ENCODE measurements around the gene MAGI1.

The MAGI1 gene

GRCh38 chr3:65618599-65618998, 420.1 kb downstream of the MAGI1 start:
- Histone ChIP-seq H2BK15ac (replicated peaks; ENCODE audit: low read depth) (no peak overlapping the region), H3K56ac (ENCODE audit: low read length) (no peak overlapping the region), H3K9ac (ENCODE audit: low read length) (no peak overlapping the region), H3K79me1 (ENCODE audit: low read length) (no peaks in the 10 kb centered on the region), H2BK5ac (ENCODE audit: low read length) (no peak overlapping the region), H3K18ac (ENCODE audit: low read length) (no peak overlapping the region), H3K23ac (ENCODE audit: low read length) (no peak overlapping the region), H4K8ac (ENCODE audit: low read depth, low read length) (no peak overlapping the region), H3K4ac (ENCODE audit: low read depth, low read length) (no peak overlapping the region), H3K4me3 (ENCODE audit: low read length) (no peak overlapping the region), H3K27me3 (ENCODE audit: insufficient read depth, low read length, poor library complexity) (no peaks in the 10 kb centered on the region), H3K79me2 (ENCODE audit: control insufficient read depth, insufficient read depth, low read length) (no peaks in the 10 kb centered on the region), H3K36me3 (ENCODE audit: control insufficient read depth, insufficient read depth, low read length) (no peaks in the 10 kb centered on the region), H3K4me1 (ENCODE audit: control insufficient read depth, low read depth, low read length) (no peaks in the 10 kb centered on the region), H3K27ac (ENCODE audit: low read depth, low read length) (no peak overlapping the region), H3K4me2 (ENCODE audit: low read length) (no peak overlapping the region), H4K5ac (ENCODE audit: low read length) (no peak overlapping the region), H2AK5ac (ENCODE audit: low read length) (no peak overlapping the region), H2BK120ac (ENCODE audit: low read depth, low read length) (no peak overlapping the region)
- no CpG with 5 or more reads among the region's 1 CpG for WGBS (ENCODE audit: extremely low coverage, insufficient coverage, low lambda C conversion rate)
- DNase-seq, result no peak

GRCh38 chr3:65617787-65618186, 420.9 kb downstream of the MAGI1 start:
- Histone ChIP-seq H4K8ac (ENCODE audit: low read depth, low read length) (no peak overlapping the region), H3K4me2 (ENCODE audit: low read length) (no peak overlapping the region), H4K5ac (ENCODE audit: low read length) (no peak overlapping the region), H3K36me3 (ENCODE audit: control insufficient read depth, insufficient read depth, low read length) (no peaks in the 10 kb centered on the region), H3K4me3 (ENCODE audit: low read length) (no peak overlapping the region), H2AK5ac (ENCODE audit: low read length) (no peak overlapping the region), H2BK120ac (ENCODE audit: low read depth, low read length) (no peak overlapping the region), H3K18ac (ENCODE audit: low read length) (no peak overlapping the region), H2BK15ac (replicated peaks; ENCODE audit: low read depth) (no peak overlapping the region), H3K27me3 (ENCODE audit: insufficient read depth, low read length, poor library complexity) (no peaks in the 10 kb centered on the region), H3K56ac (ENCODE audit: low read length) (no peak overlapping the region), H3K9ac (ENCODE audit: low read length) (no peak overlapping the region), H3K27ac (ENCODE audit: low read depth, low read length) (no peak overlapping the region), H2BK5ac (ENCODE audit: low read length) (no peak overlapping the region), H3K79me2 (ENCODE audit: control insufficient read depth, insufficient read depth, low read length) (no peaks in the 10 kb centered on the region), H3K4me1 (ENCODE audit: control insufficient read depth, low read depth, low read length) (no peaks in the 10 kb centered on the region), H3K4ac (ENCODE audit: low read depth, low read length) (no peak overlapping the region), H3K23ac (ENCODE audit: low read length) (no peak overlapping the region), H3K79me1 (ENCODE audit: low read length) (no peaks in the 10 kb centered on the region)
- no peak for DNase-seq
- WGBS (ENCODE audit: extremely low coverage, insufficient coverage, low lambda C conversion rate), result no CpG with 5 or more reads among the region's 6 CpGs

GRCh38 chr3:65617209-65617608, 421.5 kb downstream of the MAGI1 start:
- no peak overlapping the region for H3K18ac ChIP-seq (ENCODE audit: low read length)
- H3K4ac ChIP-seq (ENCODE audit: low read depth, low read length), result no peak overlapping the region
- no CpG with 5 or more reads among the region's 4 CpGs for WGBS (ENCODE audit: extremely low coverage, insufficient coverage, low lambda C conversion rate)
- H3K9ac ChIP-seq (ENCODE audit: low read length), result no peak overlapping the region
- no peaks in the 10 kb centered on the region for H3K36me3 ChIP-seq (ENCODE audit: control insufficient read depth, insufficient read depth, low read length)
- no peak overlapping the region for H2BK120ac ChIP-seq (ENCODE audit: low read depth, low read length)
- no peak overlapping the region for H4K8ac ChIP-seq (ENCODE audit: low read depth, low read length)
- H2BK15ac ChIP-seq (replicated peaks; ENCODE audit: low read depth), result no peak overlapping the region
- DNase-seq, result no peak
- no peak overlapping the region for H3K23ac ChIP-seq (ENCODE audit: low read length)
- no peak overlapping the region for H3K27ac ChIP-seq (ENCODE audit: low read depth, low read length)
- no peak overlapping the region for H4K5ac ChIP-seq (ENCODE audit: low read length)
- no peak overlapping the region for H2BK5ac ChIP-seq (ENCODE audit: low read length)
- no peaks in the 10 kb centered on the region for H3K4me1 ChIP-seq (ENCODE audit: control insufficient read depth, low read depth, low read length)
- H2AK5ac ChIP-seq (ENCODE audit: low read length), result no peak overlapping the region
- H3K4me3 ChIP-seq (ENCODE audit: low read length), result no peak overlapping the region
- no peak overlapping the region for H3K4me2 ChIP-seq (ENCODE audit: low read length)
- H3K27me3 ChIP-seq (ENCODE audit: insufficient read depth, low read length, poor library complexity), result no peaks in the 10 kb centered on the region
- H3K56ac ChIP-seq (ENCODE audit: low read length), result no peak overlapping the region
- H3K79me2 ChIP-seq (ENCODE audit: control insufficient read depth, insufficient read depth, low read length), result no peaks in the 10 kb centered on the region
- H3K79me1 ChIP-seq (ENCODE audit: low read length), result no peaks in the 10 kb centered on the region

DNA sequence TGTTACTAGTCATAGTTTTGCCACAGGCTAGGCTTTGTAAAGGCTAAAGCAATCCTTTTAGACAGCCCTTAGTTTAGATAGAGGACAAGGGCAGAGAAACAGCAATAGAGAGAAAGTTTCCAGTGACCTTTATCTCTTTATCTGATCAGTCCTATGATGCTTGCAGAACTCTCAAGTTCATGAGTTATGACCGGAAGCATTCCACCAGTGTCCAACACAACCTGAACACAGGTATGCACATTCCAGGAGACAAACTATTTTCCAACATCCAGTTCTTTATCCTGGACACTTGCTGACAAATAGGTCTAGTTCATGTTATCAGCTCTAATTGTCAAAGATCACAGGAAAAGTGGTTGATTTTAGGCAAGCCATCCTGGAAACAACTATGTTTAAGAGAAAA, 422.2 kb downstream of the MAGI1 start:
- H3K79me1 ChIP-seq (ENCODE audit: low read length), result no peaks in the 10 kb centered on the region
- no peak overlapping the region for H3K27ac ChIP-seq (ENCODE audit: low read depth, low read length)
- H3K23ac ChIP-seq (ENCODE audit: low read length), result no peak overlapping the region
- no peak overlapping the region for H2BK120ac ChIP-seq (ENCODE audit: low read depth, low read length)
- H2AK5ac ChIP-seq (ENCODE audit: low read length), result no peak overlapping the region
- no peak overlapping the region for H3K56ac ChIP-seq (ENCODE audit: low read length)
- no peak overlapping the region for H2BK5ac ChIP-seq (ENCODE audit: low read length)
- H3K79me2 ChIP-seq (ENCODE audit: control insufficient read depth, insufficient read depth, low read length), result no peaks in the 10 kb centered on the region
- H2BK15ac ChIP-seq (replicated peaks; ENCODE audit: low read depth), result no peak overlapping the region
- no CpG with 5 or more reads among the region's 1 CpG for WGBS (ENCODE audit: extremely low coverage, insufficient coverage, low lambda C conversion rate)
- H3K4me2 ChIP-seq (ENCODE audit: low read length), result no peak overlapping the region
- H3K18ac ChIP-seq (ENCODE audit: low read length), result no peak overlapping the region
- no peak overlapping the region for H4K5ac ChIP-seq (ENCODE audit: low read length)
- H3K4ac ChIP-seq (ENCODE audit: low read depth, low read length), result no peak overlapping the region
- H4K8ac ChIP-seq (ENCODE audit: low read depth, low read length), result no peak overlapping the region
- no peak for DNase-seq
- H3K36me3 ChIP-seq (ENCODE audit: control insufficient read depth, insufficient read depth, low read length), result no peaks in the 10 kb centered on the region
- no peaks in the 10 kb centered on the region for H3K27me3 ChIP-seq (ENCODE audit: insufficient read depth, low read length, poor library complexity)
- no peaks in the 10 kb centered on the region for H3K4me1 ChIP-seq (ENCODE audit: control insufficient read depth, low read depth, low read length)
- H3K9ac ChIP-seq (ENCODE audit: low read length), result no peak overlapping the region
- H3K4me3 ChIP-seq (ENCODE audit: low read length), result no peak overlapping the region

DNA sequence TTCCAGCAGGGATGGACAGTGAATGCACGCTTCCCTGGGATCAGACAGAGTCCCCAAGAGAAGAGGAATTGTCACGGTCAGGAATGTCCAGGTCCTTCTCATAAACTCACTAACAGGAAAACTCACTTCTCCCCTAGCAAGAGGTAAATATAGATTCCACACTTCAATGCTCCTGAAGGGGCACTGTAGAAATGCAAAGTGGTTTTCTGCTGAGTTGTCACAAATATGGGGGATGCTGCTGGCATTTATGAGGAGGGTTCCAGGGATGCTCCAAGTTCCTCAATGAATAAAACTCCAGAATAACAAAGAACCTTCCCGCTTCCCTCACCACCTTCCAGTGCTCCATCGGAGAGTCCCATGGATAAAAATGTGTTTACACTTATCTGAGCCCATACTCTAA, 423.4 kb downstream of the MAGI1 start:
- Histone ChIP-seq H2AK5ac (ENCODE audit: low read length) (no peak overlapping the region), H3K36me3 (ENCODE audit: control insufficient read depth, insufficient read depth, low read length) (no peaks in the 10 kb centered on the region), H3K27ac (ENCODE audit: low read depth, low read length) (no peak overlapping the region), H3K18ac (ENCODE audit: low read length) (no peak overlapping the region), H3K4me2 (ENCODE audit: low read length) (no peak overlapping the region), H4K8ac (ENCODE audit: low read depth, low read length) (no peak overlapping the region), H3K4me1 (ENCODE audit: control insufficient read depth, low read depth, low read length) (no peaks in the 10 kb centered on the region), H3K79me2 (ENCODE audit: control insufficient read depth, insufficient read depth, low read length) (no peaks in the 10 kb centered on the region), H3K27me3 (ENCODE audit: insufficient read depth, low read length, poor library complexity) (no peaks in the 10 kb centered on the region), H2BK5ac (ENCODE audit: low read length) (no peak overlapping the region), H3K9ac (ENCODE audit: low read length) (no peak overlapping the region), H3K79me1 (ENCODE audit: low read length) (no peaks in the 10 kb centered on the region), H2BK15ac (replicated peaks; ENCODE audit: low read depth) (no peak overlapping the region), H3K4ac (ENCODE audit: low read depth, low read length) (no peak overlapping the region), H2BK120ac (ENCODE audit: low read depth, low read length) (no peak overlapping the region), H3K56ac (ENCODE audit: low read length) (no peak overlapping the region), H3K4me3 (ENCODE audit: low read length) (no peak overlapping the region), H3K23ac (ENCODE audit: low read length) (no peak overlapping the region), H4K5ac (ENCODE audit: low read length) (no peak overlapping the region)
- no peak for DNase-seq
- WGBS (ENCODE audit: extremely low coverage, insufficient coverage, low lambda C conversion rate), result no CpG with 5 or more reads among the region's 4 CpGs

GRCh38 chr3:65614585-65614984, 424.1 kb downstream of the MAGI1 start:
- no peak overlapping the region for H2AK5ac ChIP-seq (ENCODE audit: low read length)
- no peak overlapping the region for H2BK15ac ChIP-seq (replicated peaks; ENCODE audit: low read depth)
- no peaks in the 10 kb centered on the region for H3K4me1 ChIP-seq (ENCODE audit: control insufficient read depth, low read depth, low read length)
- H3K36me3 ChIP-seq (ENCODE audit: control insufficient read depth, insufficient read depth, low read length), result no peaks in the 10 kb centered on the region
- no peak overlapping the region for H3K4ac ChIP-seq (ENCODE audit: low read depth, low read length)
- no peak overlapping the region for H3K4me3 ChIP-seq (ENCODE audit: low read length)
- no peak overlapping the region for H3K56ac ChIP-seq (ENCODE audit: low read length)
- no peaks in the 10 kb centered on the region for H3K79me2 ChIP-seq (ENCODE audit: control insufficient read depth, insufficient read depth, low read length)
- no peak overlapping the region for H4K8ac ChIP-seq (ENCODE audit: low read depth, low read length)
- H3K4me2 ChIP-seq (ENCODE audit: low read length), result no peak overlapping the region
- H4K5ac ChIP-seq (ENCODE audit: low read length), result no peak overlapping the region
- no peaks in the 10 kb centered on the region for H3K79me1 ChIP-seq (ENCODE audit: low read length)
- no peak overlapping the region for H2BK5ac ChIP-seq (ENCODE audit: low read length)
- no peak for DNase-seq
- no peak overlapping the region for H3K9ac ChIP-seq (ENCODE audit: low read length)
- H2BK120ac ChIP-seq (ENCODE audit: low read depth, low read length), result no peak overlapping the region
- H3K18ac ChIP-seq (ENCODE audit: low read length), result no peak overlapping the region
- H3K27me3 ChIP-seq (ENCODE audit: insufficient read depth, low read length, poor library complexity), result no peaks in the 10 kb centered on the region
- no peak overlapping the region for H3K23ac ChIP-seq (ENCODE audit: low read length)
- H3K27ac ChIP-seq (ENCODE audit: low read depth, low read length), result no peak overlapping the region
- no CpG with 5 or more reads among the region's 2 CpGs for WGBS (ENCODE audit: extremely low coverage, insufficient coverage, low lambda C conversion rate)

All from mesendoderm (in vitro differentiated cells).